Naive thymus-derived CD4-positive, alpha-beta T cell (primary cell): ENCODE measurements around the gene KCTD3. TPM values are rescaled to one million over a fixed set of nuclear protein-coding genes. Genes with fewer than 3 reads are reported as not detected.

ENCODE experiments used
- ATAC-seq: fragments of 150-1000 bp; cut with Tn5 transposase; 2 replicates; pipeline ENCODE4 v1.10.0; 2021; ENCODE audit warnings: mild to moderate bottlenecking, moderate library complexity
- CTCF ChIA-PET: fragments of 350-600 bp; sonication (Branson Sonifier 250); formaldehyde crosslinking; loops from one replicate; lab custom pipeline; 2021; ENCODE audit warnings: antibody characterized with exemption; lab: Charles Lee
- POLR2A ChIA-PET: fragments of 350-600 bp; sonication (Branson Sonifier 250); formaldehyde crosslinking; loops from one replicate; lab custom pipeline; 2021; ENCODE audit warnings: antibody characterized with exemption, inconsistent platforms; lab: Charles Lee
- DNase-seq, 9 donors: peaks; one replicate each; pipeline versions ENCODE4 v3.0.0 to v3.0.0-alpha.2; 2020 to 2022; ENCODE audit warnings: mixed read lengths in 1 of 9
- H3K27ac ChIP-seq: one replicate; pipeline ENCODE4 v1.7.0; 2013; ENCODE audit warnings: mild to moderate bottlenecking, low read depth, low read length, moderate library complexity
- H3K27me3 ChIP-seq, 2 donors: one replicate each; pipeline ENCODE4 v1.7.0; 2013; ENCODE audit warnings: low read length in 2 of 2, mild to moderate bottlenecking in 2 of 2, moderate library complexity in 2 of 2; ENCODE audit not compliant: control insufficient read depth in 2 of 2, insufficient read depth in 2 of 2
- H3K36me3 ChIP-seq, 3 experiments: 1 replicate in 2 of 3; 2 replicates in 1 of 3; pipeline ENCODE4 v1.7.0; 2013; ENCODE audit warnings: low read length in 3 of 3, mild to moderate bottlenecking in 3 of 3, moderate library complexity in 1 of 3; ENCODE audit not compliant: insufficient read depth in 3 of 3, control insufficient read depth in 2 of 3
- H3K4me1 ChIP-seq, 2 donors: one replicate each; pipeline ENCODE4 v1.7.0; 2013; ENCODE audit warnings: low read length in 2 of 2, mild to moderate bottlenecking in 2 of 2, moderate library complexity in 1 of 2; ENCODE audit not compliant: control insufficient read depth in 2 of 2, insufficient read depth in 2 of 2
- H3K4me3 ChIP-seq: 2 replicates; pipeline ENCODE4 v1.7.0; 2013; ENCODE audit warnings: mild to moderate bottlenecking, low read length
- H3K9me3 ChIP-seq, 3 experiments: 1 replicate in 2 of 3; 2 replicates in 1 of 3; pipeline ENCODE4 v1.7.0; 2013; ENCODE audit warnings: low read length in 3 of 3; ENCODE audit not compliant: control insufficient read depth in 2 of 3
- H3K27ac Mint-ChIP-seq, 9 donors: one replicate each; pipeline ENCODE4 v1.8.0; 2020 to 2022; ENCODE audit warnings: mixed read lengths in 9 of 9, mild to moderate bottlenecking in 8 of 9, moderate library complexity in 5 of 9, inconsistent platforms in 2 of 9
- H3K27me3 Mint-ChIP-seq, 5 donors: one replicate each; pipeline ENCODE4 v1.8.0; 2021 to 2022; ENCODE audit warnings: mixed read lengths in 5 of 5, mild to moderate bottlenecking in 1 of 5
- H3K36me3 Mint-ChIP-seq, 5 donors: one replicate each; pipeline ENCODE4 v1.8.0; 2020 to 2022; ENCODE audit warnings: mixed read lengths in 5 of 5, mild to moderate bottlenecking in 3 of 5, inconsistent platforms in 1 of 5
- H3K4me1 Mint-ChIP-seq, 7 donors: one replicate each; pipeline ENCODE4 v1.8.0; 2020 to 2022; ENCODE audit warnings: mixed read lengths in 7 of 7, mild to moderate bottlenecking in 3 of 7, inconsistent platforms in 1 of 7
- H3K4me3 Mint-ChIP-seq, 10 donors: one replicate each; pipeline ENCODE4 v1.8.0; 2020 to 2022; ENCODE audit warnings: mild to moderate bottlenecking in 10 of 10, mixed read lengths in 10 of 10, moderate library complexity in 6 of 10, inconsistent platforms in 2 of 10
- H3K9me3 Mint-ChIP-seq, 11 donors: one replicate each; pipeline ENCODE4 v1.8.0; 2020 to 2022; ENCODE audit warnings: mixed read lengths in 11 of 11, mild to moderate bottlenecking in 4 of 11, inconsistent platforms in 1 of 11, moderate library complexity in 1 of 11
- intact Hi-C, 2 donors: fragments of 100-400 bp; cut with micrococcal nuclease; formaldehyde crosslinking; loops; one replicate each; pipeline ENCODE4 v1.15.1; 2023
- polyA plus RNA-seq, 2 donors: library from polyadenylated mRNA; unstranded; fragments of 300-500 nt; fragmentation: Illumina TruSeq; gene quantifications; one replicate each; pipeline ENCODE4 v1.2.3, GENCODE V29; 2021
- total RNA-seq, 6 experiments: library from RNA in 5 of 6; stranded (reverse) in 5 of 6; gene quantifications; 1 replicate in 5 of 6; 2 replicates in 1 of 6; pipeline ENCODE4 v1.2.3 and lab custom pipeline; 2021 to 2026

KCTD3 gene
- total and polyA plus RNA-seq, 7 experiments from 2014 or later: 1.5 to 7.4 (median 4.5) TPM

DNA sequence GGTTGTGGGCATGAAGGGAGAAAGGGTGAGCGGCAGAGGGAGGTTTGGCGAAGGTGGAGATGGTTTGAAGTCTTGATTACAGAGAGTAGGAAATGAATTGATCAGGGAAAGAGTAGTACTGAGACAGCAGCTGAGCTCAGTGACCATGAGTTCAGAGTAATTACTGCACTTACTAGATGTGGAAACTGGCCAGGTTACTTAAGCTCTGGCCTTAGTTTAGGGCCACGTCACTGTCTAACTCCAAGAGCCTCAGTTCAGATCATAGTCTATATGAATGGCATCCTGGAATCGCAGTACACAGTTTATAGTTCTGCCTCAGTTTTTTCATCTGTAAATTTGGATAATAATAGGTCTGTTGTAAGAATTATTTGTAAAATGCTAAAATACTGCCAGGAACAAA lies 78.1 kb downstream of the KCTD3 start:
- Mint-ChIP-seq H3K27ac (no peak overlapping the region), H3K4me1 (no peaks in the 10 kb centered on the region), H3K4me3 (no peak overlapping the region), H3K27me3 (peaks cover 0 to 13% (median 7%) of the 10 kb centered on the region in 5 donors), H3K36me3 (no peaks in the 10 kb centered on the region), H3K9me3 (peaks cover 0 to 4% (median 0%) of the 10 kb centered on the region in 11 donors)
- H3K27ac ChIP-seq: no peak overlapping the region
- H3K4me1 ChIP-seq: no peaks in the 10 kb centered on the region
- DNase-seq: no peak
- no peak overlapping the region for H3K4me3 ChIP-seq
- CTCF ChIA-PET: no interaction called here
- ATAC-seq: no peak
- intact Hi-C loops: no loop called here
- no peaks in the 10 kb centered on the region for H3K27me3 ChIP-seq
- H3K36me3 ChIP-seq: no peaks in the 10 kb centered on the region
- H3K9me3 ChIP-seq: no peaks in the 10 kb centered on the region
- POLR2A ChIA-PET: no interaction called here

DNA sequence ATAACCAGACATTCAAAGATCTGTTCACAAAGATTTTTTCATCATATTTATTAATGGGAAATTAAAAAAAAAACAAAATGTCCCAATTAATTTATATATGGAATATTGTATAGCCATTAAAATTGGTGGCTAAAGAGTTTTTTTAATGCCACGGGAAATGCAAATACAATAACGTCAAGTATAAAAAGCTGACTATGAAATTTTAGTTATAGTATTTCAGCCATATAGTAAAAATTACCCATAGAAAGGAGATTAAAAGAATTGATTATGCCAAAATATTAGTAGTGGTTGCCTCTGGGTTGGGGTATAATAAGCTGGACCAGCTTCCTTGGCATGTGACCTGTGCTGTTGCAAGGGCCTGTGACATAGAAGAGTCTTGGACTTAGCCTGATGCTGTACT lies 78.8 kb downstream of the KCTD3 start:
- intact Hi-C loops: no loop called here
- H3K27ac Mint-ChIP-seq: no peak overlapping the region
- POLR2A ChIA-PET: no interaction called here

GRCh38 chr1:215647738-215648137 lies 80.6 kb downstream of the KCTD3 start:
- H3K4me3 Mint-ChIP-seq: no peak overlapping the region
- DNase-seq (no peak), ATAC-seq (no peak)
- no peak overlapping the region for H3K27ac Mint-ChIP-seq
- Histone ChIP-seq H3K9me3 (no peaks in the 10 kb centered on the region), H3K4me3 (no peak overlapping the region), H3K27me3 (no peaks in the 10 kb centered on the region), H3K36me3 (no peaks in the 10 kb centered on the region), H3K27ac (no peak overlapping the region), H3K4me1 (no peaks in the 10 kb centered on the region)
- intact Hi-C loops: no loop called here
- peaks cover 0 to 4% (median 0%) of the 10 kb centered on the region in 11 donors for H3K9me3 Mint-ChIP-seq
- POLR2A ChIA-PET: no interaction called here
- H3K36me3 Mint-ChIP-seq: no peaks in the 10 kb centered on the region
- CTCF ChIA-PET: no interaction called here
- peaks cover 0 to 23% (median 12%) of the 10 kb centered on the region in 5 donors for H3K27me3 Mint-ChIP-seq
- H3K4me1 Mint-ChIP-seq: peaks cover 0 to 4% (median 0%) of the 10 kb centered on the region in 7 donors

More for the DNA sequence above, 78.8 kb downstream of the KCTD3 start:
- Mint-ChIP-seq H3K9me3 (peaks cover 0 to 4% (median 0%) of the 10 kb centered on the region in 11 donors), H3K27me3 (peaks cover 0 to 18% (median 12%) of the 10 kb centered on the region in 5 donors), H3K36me3 (no peaks in the 10 kb centered on the region), H3K4me1 (no peaks in the 10 kb centered on the region), H3K4me3 (no peak overlapping the region)
- H3K36me3 ChIP-seq: no peaks in the 10 kb centered on the region
- no peak overlapping the region for H3K4me3 ChIP-seq
- H3K27me3 ChIP-seq: no peaks in the 10 kb centered on the region
- H3K27ac ChIP-seq: no peak overlapping the region
- no peaks in the 10 kb centered on the region for H3K9me3 ChIP-seq
- CTCF ChIA-PET: no interaction called here
- no peaks in the 10 kb centered on the region for H3K4me1 ChIP-seq
- ATAC-seq (no peak), DNase-seq (no peak)

- peaks cover 0 to 4% (median 0%) of the 10 kb centered on the region in 11 donors for H3K9me3 Mint-ChIP-seq
- H3K9me3 ChIP-seq: no peaks in the 10 kb centered on the region
- no peaks in the 10 kb centered on the region for H3K36me3 Mint-ChIP-seq
- ChIA-PET POLR2A (no interaction called here), CTCF (no interaction called here)
- H3K27me3 ChIP-seq: no peaks in the 10 kb centered on the region
- intact Hi-C loops: no loop called here
- H3K27me3 Mint-ChIP-seq: peaks cover 0 to 22% (median 12%) of the 10 kb centered on the region in 5 donors
- H3K4me1 ChIP-seq: no peaks in the 10 kb centered on the region
- H3K4me1 Mint-ChIP-seq: peaks cover 0 to 4% (median 0%) of the 10 kb centered on the region in 7 donors
- no peak overlapping the region for H3K27ac ChIP-seq
- no peak overlapping the region for H3K27ac Mint-ChIP-seq
- ATAC-seq (no peak), DNase-seq (no peak)
- H3K4me3 ChIP-seq: no peak overlapping the region
- no peaks in the 10 kb centered on the region for H3K36me3 ChIP-seq
- no peak overlapping the region for H3K4me3 Mint-ChIP-seq
These were observed 81.9 kb downstream of the KCTD3 start for GRCh38 chr1:215648957-215649356.

- no peaks in the 10 kb centered on the region for H3K36me3 ChIP-seq
- intact Hi-C loops: no loop called here
- ATAC-seq (no peak), DNase-seq (no peak)
- H3K9me3 ChIP-seq: no peaks in the 10 kb centered on the region
- H3K4me1 Mint-ChIP-seq: peaks cover 0 to 4% (median 0%) of the 10 kb centered on the region in 7 donors
- no peak overlapping the region for H3K4me3 ChIP-seq
- no peaks in the 10 kb centered on the region for H3K36me3 Mint-ChIP-seq
- peaks cover 0 to 4% (median 0%) of the 10 kb centered on the region in 11 donors for H3K9me3 Mint-ChIP-seq
- H3K27ac Mint-ChIP-seq: no peak overlapping the region
- H3K27ac ChIP-seq: no peak overlapping the region
- H3K27me3 Mint-ChIP-seq: peaks cover 0 to 17% (median 12%) of the 10 kb centered on the region in 5 donors
- no peaks in the 10 kb centered on the region for H3K27me3 ChIP-seq
- no peaks in the 10 kb centered on the region for H3K4me1 ChIP-seq
- no peak overlapping the region for H3K4me3 Mint-ChIP-seq
- ChIA-PET POLR2A (no interaction called here), CTCF (no interaction called here)
These were observed 83.5 kb downstream of the KCTD3 start for GRCh38 chr1:215650446-215651149.

DNA sequence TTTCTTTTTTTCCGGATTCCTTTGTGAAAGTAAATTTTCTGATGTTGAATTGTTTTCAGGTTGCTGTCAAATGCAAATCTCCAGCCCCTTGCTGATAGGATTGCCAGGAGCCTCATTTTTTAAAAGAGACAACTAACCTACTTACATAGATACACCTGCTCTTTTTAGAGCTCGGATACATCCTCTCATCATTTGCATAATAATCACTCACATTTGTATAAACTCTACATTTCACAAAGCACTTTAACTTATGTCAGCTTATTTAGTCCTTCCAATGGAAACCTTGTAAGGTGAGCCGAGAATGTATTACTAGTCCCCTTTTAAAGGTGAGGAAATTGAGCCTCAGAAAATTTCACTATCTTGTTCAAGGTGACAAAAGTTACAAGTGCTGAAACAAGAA lies 84.8 kb downstream of the KCTD3 start:
- CTCF ChIA-PET: no interaction called here
- H3K27ac ChIP-seq: no peak overlapping the region
- POLR2A ChIA-PET: no interaction called here
- no peaks in the 10 kb centered on the region for H3K4me1 ChIP-seq
- H3K36me3 ChIP-seq: no peaks in the 10 kb centered on the region
- DNase-seq (no peak), ATAC-seq (no peak)
- no peaks in the 10 kb centered on the region for H3K9me3 ChIP-seq
- intact Hi-C loops: no loop called here
- no peaks in the 10 kb centered on the region for H3K27me3 ChIP-seq
- Mint-ChIP-seq H3K4me1 (peaks cover 0 to 4% (median 0%) of the 10 kb centered on the region in 7 donors), H3K36me3 (no peaks in the 10 kb centered on the region), H3K4me3 (no peak overlapping the region), H3K27me3 (peaks cover 0 to 19% (median 12%) of the 10 kb centered on the region in 5 donors), H3K9me3 (peaks cover 0 to 4% (median 0%) of the 10 kb centered on the region in 11 donors), H3K27ac (no peak overlapping the region)
- no peak overlapping the region for H3K4me3 ChIP-seq

- peaks cover under 1 to 24% (median 13%) of the 10 kb centered on the region in 5 donors for H3K27me3 Mint-ChIP-seq
- POLR2A ChIA-PET: no interaction called here
- Histone ChIP-seq H3K27me3 (no peaks in the 10 kb centered on the region), H3K36me3 (no peaks in the 10 kb centered on the region), H3K9me3 (no peaks in the 10 kb centered on the region), H3K4me3 (no peak overlapping the region), H3K27ac (no peak overlapping the region), H3K4me1 (no peaks in the 10 kb centered on the region)
- H3K4me3 Mint-ChIP-seq: no peak overlapping the region
- peaks cover 0 to 4% (median 0%) of the 10 kb centered on the region in 11 donors for H3K9me3 Mint-ChIP-seq
- no peak overlapping the region for H3K27ac Mint-ChIP-seq
- CTCF ChIA-PET: no interaction called here
- H3K36me3 Mint-ChIP-seq: no peaks in the 10 kb centered on the region
- intact Hi-C loops: no loop called here
- DNase-seq (no peak), ATAC-seq (no peak)
- H3K4me1 Mint-ChIP-seq: peaks cover 0 to 4% (median 0%) of the 10 kb centered on the region in 7 donors
These were observed 85.3 kb downstream of the KCTD3 start for GRCh38 chr1:215652371-215652770.
